ENCODE measurements around the gene PRKN. TPM values are rescaled to one million over a fixed set of nuclear protein-coding genes. Genes with fewer than 3 reads are reported as not detected.

PRKN gene
- total and polyA plus RNA-seq, 9 of the 15 experiments (the other 6 are each of a cell fraction or from before 2014, with no cell fraction given): 0.03 to 0.96 (median 0.15) TPM; not detected in 2

GRCh38 chr6:162713974-162714780 is 13.4 kb downstream of the PRKN start:
- in situ Hi-C loops (cut with MboI): no loop called here
- FAIRE-seq: no peak
- no TSS peak for BruUV-seq (replicated peaks)
- Histone ChIP-seq H3K4me2 (ENCODE audit: insufficient read depth, low read length) (no peak overlapping the region), H2AFZ (ENCODE audit: low read depth, low read length) (no peak overlapping the region), H3K27ac (ENCODE audit: extremely low read depth, low read depth, low read length) (no peak overlapping the region), H3K9ac (ENCODE audit: insufficient read depth in 1 of 2, low read depth in 2 of 2, low read length in 2 of 2) (no peak overlapping the region), H3K9me1 (ENCODE audit: control insufficient read depth, insufficient read depth, low read length) (no peaks in the 10 kb centered on the region), H3K27me3 (ENCODE audit: control insufficient read depth in 2 of 2, insufficient read depth in 2 of 2, low read length in 2 of 2) (no peaks in the 10 kb centered on the region), H3K4me3 (no peak overlapping the region), H3K4me1 (replicated peaks in 1 of 2; ENCODE audit: control insufficient read depth in 2 of 2, insufficient read depth in 2 of 2, low read length in 2 of 2) (no peaks in the 10 kb centered on the region), H3K36me3 (ENCODE audit: control insufficient read depth, insufficient read depth, low read length) (no peaks in the 10 kb centered on the region), H4K20me1 (replicated peaks; ENCODE audit: control insufficient read depth, insufficient read depth, low read length) (no peaks in the 10 kb centered on the region), H3K79me2 (ENCODE audit: control insufficient read depth, insufficient read depth, low read length) (no peaks in the 10 kb centered on the region), H3K9me3 (replicated peaks; ENCODE audit: control insufficient read depth, insufficient read depth, low read depth, low read length) (no peaks in the 10 kb centered on the region)
- POLR2A ChIA-PET: interaction anchor here (1.2 kb wide), 1 partner anchor 12 kb away, joined by 5 read pairs; no protein-coding TSS in a partner anchor
- DNase-seq (ENCODE audit: extremely low read depth in 1 of 4, low spot score in 3 of 4): no peak
- intact Hi-C loops (cut with micrococcal nuclease): no loop called here
- TF ChIP-seq CC2D1A (IDR thresholded peaks at IDR 0.05): no peak
- no peak for ATAC-seq
- CTCF ChIA-PET (ENCODE audit: low intra/inter-chr PET ratio): no interaction called here
- under 1% methylated on average over 13 of the region's 13 CpGs for WGBS (ENCODE audit: insufficient coverage, low coverage, missing lambda C conversion rate)

GRCh38 chr6:162712694-162713093 is 14.9 kb downstream of the PRKN start:
- 3% methylated on average over 2 of the region's 2 CpGs for WGBS (ENCODE audit: insufficient coverage, low coverage, missing lambda C conversion rate)
- Histone ChIP-seq H3K4me1 (replicated peaks in 1 of 2; ENCODE audit: control insufficient read depth in 2 of 2, insufficient read depth in 2 of 2, low read length in 2 of 2) (no peaks in the 10 kb centered on the region), H3K4me2 (ENCODE audit: insufficient read depth, low read length) (no peak overlapping the region), H3K9me3 (replicated peaks; ENCODE audit: control insufficient read depth, insufficient read depth, low read depth, low read length) (no peaks in the 10 kb centered on the region), H3K9ac (ENCODE audit: insufficient read depth in 1 of 2, low read depth in 2 of 2, low read length in 2 of 2) (no peak overlapping the region), H4K20me1 (replicated peaks; ENCODE audit: control insufficient read depth, insufficient read depth, low read length) (no peaks in the 10 kb centered on the region), H3K9me1 (ENCODE audit: control insufficient read depth, insufficient read depth, low read length) (no peaks in the 10 kb centered on the region), H3K36me3 (ENCODE audit: control insufficient read depth, insufficient read depth, low read length) (no peaks in the 10 kb centered on the region), H2AFZ (ENCODE audit: low read depth, low read length) (no peak overlapping the region), H3K27ac (ENCODE audit: extremely low read depth, low read depth, low read length) (no peak overlapping the region), H3K4me3 (no peak overlapping the region), H3K79me2 (ENCODE audit: control insufficient read depth, insufficient read depth, low read length) (no peaks in the 10 kb centered on the region), H3K27me3 (ENCODE audit: control insufficient read depth in 2 of 2, insufficient read depth in 2 of 2, low read length in 2 of 2) (no peaks in the 10 kb centered on the region)
- FAIRE-seq (no peak), DNase-seq (ENCODE audit: extremely low read depth in 1 of 4, low spot score in 3 of 4) (no peak), ATAC-seq (no peak)
- TF ChIP-seq SPI1 (IDR thresholded peaks at IDR 0.05; ENCODE audit: borderline replicate concordance, low read depth, low read length): peak; percentile 38; the same call in 1 of the 2 replicates
- TF ChIP-seq HDAC2 (IDR thresholded peaks at IDR 0.05): no peak
- no TSS peak for BruUV-seq (replicated peaks)
- intact Hi-C loops (cut with micrococcal nuclease) (no loop called here), in situ Hi-C loops (cut with MboI) (no loop called here)
- ChIA-PET POLR2A (interaction anchor here (0.8 kb wide), 1 partner anchor 108 kb away, joined by 3 read pairs; no protein-coding TSS in a partner anchor), CTCF (ENCODE audit: low intra/inter-chr PET ratio) (no interaction called here)
